HEK293 (cell line): ENCODE measurements around the gene SCN4A.

Source experiments
- ZNF121 ChIP-seq: fragments of 450-650 bp; formaldehyde crosslinking; IDR thresholded peaks from 2 replicates; pipeline ENCODE4 v1.5.1; 2016; ENCODE audit warnings: missing biosample characterization, missing genetic modification characterization
- ZNF146 ChIP-seq: fragments of 450-650 bp; formaldehyde crosslinking; IDR thresholded peaks from 2 replicates; pipeline ENCODE4 v1.5.1; 2016; ENCODE audit warnings: missing biosample characterization, missing genetic modification characterization
- ZNF48 ChIP-seq: fragments of 450-650 bp; formaldehyde crosslinking; IDR thresholded peaks from 2 replicates; pipeline ENCODE4 v1.5.1; 2016; ENCODE audit warnings: missing biosample characterization, missing genetic modification characterization
- ZNF580 ChIP-seq: fragments of 450-650 bp; formaldehyde crosslinking; IDR thresholded peaks from 2 replicates; pipeline ENCODE4 v1.5.1; 2016; ENCODE audit warnings: missing biosample characterization, missing genetic modification characterization
- ZNF76 ChIP-seq: fragments of 450-650 bp; formaldehyde crosslinking; IDR thresholded peaks from 2 replicates; pipeline ENCODE4; 2016; ENCODE audit warnings: low read depth, missing biosample characterization, missing genetic modification characterization, borderline replicate concordance
- ZNF777 ChIP-seq: fragments of 450-650 bp; formaldehyde crosslinking; IDR thresholded peaks from 2 replicates; pipeline ENCODE4 v1.5.1; 2017; ENCODE audit warnings: missing biosample characterization, missing genetic modification characterization, borderline replicate concordance
- TF ChIP-seq, protein P1 (sequence below): fragments of 450-650 bp; formaldehyde crosslinking; IDR thresholded peaks from 2 replicates; pipeline ENCODE4 v1.5.1; 2016; ENCODE audit warnings: missing biosample characterization, missing genetic modification characterization

GRCh38 chr17:63978272-63979200 lies 5.8 kb upstream of the SCN4A start:
- TF ChIP-seq ZNF121 (tag by site-specific recombination) (no peak), ZNF76 (tag by site-specific recombination) (no peak), ZNF580 (tag by site-specific recombination) (no peak), ZNF48 (no peak), ZNF777 (tag by site-specific recombination) (no peak), ZNF146 (tag by site-specific recombination) (no peak)
- TF ChIP-seq, protein P1, sequence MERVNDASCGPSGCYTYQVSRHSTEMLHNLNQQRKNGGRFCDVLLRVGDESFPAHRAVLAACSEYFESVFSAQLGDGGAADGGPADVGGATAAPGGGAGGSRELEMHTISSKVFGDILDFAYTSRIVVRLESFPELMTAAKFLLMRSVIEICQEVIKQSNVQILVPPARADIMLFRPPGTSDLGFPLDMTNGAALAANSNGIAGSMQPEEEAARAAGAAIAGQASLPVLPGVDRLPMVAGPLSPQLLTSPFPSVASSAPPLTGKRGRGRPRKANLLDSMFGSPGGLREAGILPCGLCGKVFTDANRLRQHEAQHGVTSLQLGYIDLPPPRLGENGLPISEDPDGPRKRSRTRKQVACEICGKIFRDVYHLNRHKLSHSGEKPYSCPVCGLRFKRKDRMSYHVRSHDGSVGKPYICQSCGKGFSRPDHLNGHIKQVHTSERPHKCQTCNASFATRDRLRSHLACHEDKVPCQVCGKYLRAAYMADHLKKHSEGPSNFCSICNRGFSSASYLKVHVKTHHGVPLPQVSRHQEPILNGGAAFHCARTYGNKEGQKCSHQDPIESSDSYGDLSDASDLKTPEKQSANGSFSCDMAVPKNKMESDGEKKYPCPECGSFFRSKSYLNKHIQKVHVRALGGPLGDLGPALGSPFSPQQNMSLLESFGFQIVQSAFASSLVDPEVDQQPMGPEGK: no peak
